Measurements from ENCODE around the gene CMSS1. TPM values are rescaled to one million over a fixed set of nuclear protein-coding genes. Genes with fewer than 3 reads are reported as not detected.

Gene CMSS1
- total and polyA plus RNA-seq, 12 donors: 16.2 to 75.6 (median 33.0) TPM

DNA sequence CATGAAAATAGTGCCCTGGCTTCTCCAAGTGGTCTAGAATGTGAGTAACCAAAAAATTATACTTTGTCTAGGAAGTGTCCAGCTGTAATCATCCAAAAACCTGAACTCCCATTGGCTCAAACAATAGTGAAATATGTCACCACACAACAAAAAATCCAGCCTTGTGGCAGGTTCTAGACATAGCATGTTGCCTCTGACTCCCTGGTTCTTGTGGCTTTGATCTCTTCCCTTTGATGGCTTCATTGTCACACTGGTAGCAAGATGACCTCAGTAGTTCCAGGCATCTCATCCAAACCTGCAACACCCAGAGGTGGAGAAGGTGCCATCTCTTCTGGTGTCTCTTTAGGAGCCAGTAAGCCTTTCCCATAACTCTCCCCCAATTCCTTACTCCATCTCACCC, 74.7 kb downstream of the CMSS1 start:
- no peak for DNase-seq
- no peaks in the 10 kb centered on the region for H3K36me3 ChIP-seq (replicated peaks in 1 of 2)
- H3K4me3 ChIP-seq: no peak overlapping the region
- H3K9me3 ChIP-seq (replicated peaks in 1 of 3): no peaks in the 10 kb centered on the region
- H3K27me3 ChIP-seq: no peaks in the 10 kb centered on the region
- intact Hi-C loops (cut with DNase I): no loop called here
- no peak overlapping the region for H3K27ac ChIP-seq
- TF ChIP-seq, protein P1, sequence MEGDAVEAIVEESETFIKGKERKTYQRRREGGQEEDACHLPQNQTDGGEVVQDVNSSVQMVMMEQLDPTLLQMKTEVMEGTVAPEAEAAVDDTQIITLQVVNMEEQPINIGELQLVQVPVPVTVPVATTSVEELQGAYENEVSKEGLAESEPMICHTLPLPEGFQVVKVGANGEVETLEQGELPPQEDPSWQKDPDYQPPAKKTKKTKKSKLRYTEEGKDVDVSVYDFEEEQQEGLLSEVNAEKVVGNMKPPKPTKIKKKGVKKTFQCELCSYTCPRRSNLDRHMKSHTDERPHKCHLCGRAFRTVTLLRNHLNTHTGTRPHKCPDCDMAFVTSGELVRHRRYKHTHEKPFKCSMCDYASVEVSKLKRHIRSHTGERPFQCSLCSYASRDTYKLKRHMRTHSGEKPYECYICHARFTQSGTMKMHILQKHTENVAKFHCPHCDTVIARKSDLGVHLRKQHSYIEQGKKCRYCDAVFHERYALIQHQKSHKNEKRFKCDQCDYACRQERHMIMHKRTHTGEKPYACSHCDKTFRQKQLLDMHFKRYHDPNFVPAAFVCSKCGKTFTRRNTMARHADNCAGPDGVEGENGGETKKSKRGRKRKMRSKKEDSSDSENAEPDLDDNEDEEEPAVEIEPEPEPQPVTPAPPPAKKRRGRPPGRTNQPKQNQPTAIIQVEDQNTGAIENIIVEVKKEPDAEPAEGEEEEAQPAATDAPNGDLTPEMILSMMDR (IDR thresholded peaks at IDR 0.05): no peak
- no peak for TF ChIP-seq POLR2A (IDR thresholded peaks at IDR 0.05)
- H3K4me1 ChIP-seq (replicated peaks in 1 of 2): peaks cover 0 to 10% of the 10 kb centered on the region in 2 donors

DNA sequence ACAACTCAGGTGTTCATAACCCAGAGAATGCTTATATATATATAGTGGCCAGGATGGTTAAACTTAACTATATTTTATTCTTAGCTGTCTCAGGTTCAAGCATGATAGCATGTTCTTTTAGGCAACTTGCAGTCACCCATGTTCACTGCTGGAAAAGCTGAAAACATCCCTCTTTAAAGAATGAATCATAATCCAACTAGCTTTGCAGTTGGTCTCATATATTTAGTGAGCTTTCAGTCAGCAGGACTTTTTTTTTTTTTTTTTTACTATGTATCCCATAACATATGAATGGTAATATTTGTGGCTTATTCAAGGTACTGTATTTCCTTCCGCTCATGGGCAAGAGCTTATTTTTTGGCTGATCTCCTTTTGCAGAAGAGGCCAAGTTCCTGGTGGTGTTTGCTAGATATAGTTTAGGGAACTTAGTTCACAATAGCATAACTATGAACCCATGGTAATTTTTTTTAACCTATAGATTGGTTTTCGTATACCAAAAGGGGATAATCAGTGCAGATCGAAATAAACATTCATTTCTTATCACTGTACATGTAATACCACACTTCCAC, 77.6 kb downstream of the CMSS1 start:
- TF ChIP-seq, protein P1 (IDR thresholded peaks at IDR 0.05): no peak
- no peak for TF ChIP-seq POLR2A (IDR thresholded peaks at IDR 0.05)
- Histone ChIP-seq H3K4me3 (no peak overlapping the region), H3K27ac (peak overlapping the region in 1 of 5 donors; percentile 62), H3K4me1 (replicated peaks in 1 of 2) (no peaks in the 10 kb centered on the region), H3K36me3 (replicated peaks in 1 of 2) (no peaks in the 10 kb centered on the region), H3K9me3 (replicated peaks in 1 of 3) (no peaks in the 10 kb centered on the region), H3K27me3 (no peaks in the 10 kb centered on the region)
- no peak for DNase-seq
- intact Hi-C loops (cut with DNase I): no loop called here
- WGBS, 4 donors: 81 to 94% (median 84%) methylated on average over 3 of the region's 3 CpGs

DNA sequence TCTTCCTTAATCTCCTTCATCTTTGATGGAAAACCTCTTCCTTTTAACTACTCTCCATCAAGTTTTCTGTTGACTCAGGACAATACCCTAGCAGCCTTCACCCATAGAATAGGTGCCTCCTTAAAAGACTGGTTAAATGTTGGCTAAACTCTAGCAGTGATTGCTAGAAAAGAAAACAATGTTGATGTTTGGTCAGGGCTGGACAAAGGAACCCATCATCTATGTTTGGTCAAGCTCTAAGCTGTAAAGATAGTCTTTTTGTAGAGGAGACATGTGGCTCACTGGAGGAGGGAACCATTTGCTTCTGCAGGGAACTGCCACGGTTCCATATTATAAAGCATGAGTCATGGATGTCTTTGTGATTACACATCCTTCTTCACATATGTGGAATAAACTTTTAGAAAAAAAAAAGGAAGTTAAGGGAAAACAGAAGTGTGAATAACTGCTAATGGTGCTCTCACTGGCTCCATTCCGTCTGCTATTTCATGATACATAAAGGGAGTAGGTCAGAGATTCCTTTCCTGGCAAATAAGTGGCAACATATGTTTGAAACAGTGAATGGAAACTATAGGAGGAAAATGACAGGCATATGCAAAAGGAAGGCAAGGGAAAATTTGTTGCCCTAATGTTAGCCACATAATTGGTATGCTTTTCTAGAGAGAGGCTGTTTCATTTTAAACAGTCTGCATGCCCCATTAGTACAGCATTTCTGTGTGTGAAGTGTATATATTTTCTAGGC, 78.2 kb downstream of the CMSS1 start:
- H3K27ac ChIP-seq: peak overlapping the region in 2 of 5 donors; percentile 43 to 62
- TF ChIP-seq, protein P1 (IDR thresholded peaks at IDR 0.05): no peak
- TF ChIP-seq POLR2A (IDR thresholded peaks at IDR 0.05): no peak
- 61 to 74% (median 72%) methylated on average over 2 of the region's 2 CpGs for WGBS, 4 donors

DNA sequence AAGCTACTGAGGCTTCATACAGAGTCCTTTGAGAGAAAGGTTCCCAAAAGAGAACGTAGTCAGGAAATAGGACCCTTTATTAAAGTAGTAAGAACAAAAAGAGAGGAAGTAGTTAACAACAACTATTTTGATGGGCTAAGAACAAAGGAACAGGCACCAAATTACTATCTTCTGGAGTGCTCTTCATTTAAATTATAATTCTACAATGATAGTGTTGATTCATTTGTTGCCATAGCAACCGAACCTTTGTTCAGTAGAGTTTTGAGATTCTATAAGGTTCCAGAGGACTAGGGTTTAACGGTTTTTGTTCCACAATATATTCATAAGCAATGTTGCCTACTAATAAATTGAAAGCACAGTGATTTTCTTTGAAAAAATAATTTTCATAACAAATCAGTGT, 78.8 kb downstream of the CMSS1 start:
- no peaks in the 10 kb centered on the region for H3K9me3 ChIP-seq (replicated peaks in 1 of 3)
- H3K4me3 ChIP-seq: no peak overlapping the region
- H3K36me3 ChIP-seq (replicated peaks in 1 of 2): no peaks in the 10 kb centered on the region
- H3K27me3 ChIP-seq: no peaks in the 10 kb centered on the region
- DNase-seq: no peak
- peaks cover 9% of the 10 kb centered on the region in 2 donors for H3K4me1 ChIP-seq (replicated peaks in 1 of 2)
- no peak for TF ChIP-seq POLR2A (IDR thresholded peaks at IDR 0.05)
- TF ChIP-seq, protein P1 (IDR thresholded peaks at IDR 0.05): no peak
- 79 to 87% (median 82%) methylated on average over 3 of the region's 3 CpGs for WGBS, 4 donors
- intact Hi-C loops (cut with DNase I): no loop called here
- H3K27ac ChIP-seq: peak overlapping the region in 2 of 5 donors; percentile 43 to 60

More for the DNA sequence above, 78.2 kb downstream of the CMSS1 start:
- Histone ChIP-seq H3K4me3 (no peak overlapping the region), H3K9me3 (replicated peaks in 1 of 3) (no peaks in the 10 kb centered on the region), H3K36me3 (replicated peaks in 1 of 2) (no peaks in the 10 kb centered on the region), H3K4me1 (replicated peaks in 1 of 2) (peaks cover 4 to 5% of the 10 kb centered on the region in 2 donors), H3K27me3 (no peaks in the 10 kb centered on the region)
- intact Hi-C loops (cut with DNase I): no loop called here
- peak in 1 of 7 donors; percentile 10 for DNase-seq

Data from adrenal gland (tissue), 12 donors.